PFSK-1 (cell line): ENCODE results near the gene ASCL2.

Source experiments
- FOXP2 ChIP-seq: optimal IDR thresholded peaks from 2 replicates; pipeline ENCODE3; 2011; ENCODE audit warnings: borderline replicate concordance, control low read depth, inconsistent platforms; ENCODE audit not compliant: insufficient read depth; ENCODE audit errors: extremely low read length, extremely low read depth
- POLR2AphosphoS5 ChIP-seq: IDR thresholded peaks from 2 replicates; pipeline ENCODE4 v1.6.1; 2012; ENCODE audit warnings: low read depth, mild to moderate bottlenecking, control low read depth, low read length, moderate library complexity
- REST ChIP-seq, 2 experiments: IDR thresholded peaks; 2 replicates each; pipeline versions ENCODE4 v1.6.1 to v1.8.0; 2011 to 2012; ENCODE audit warnings: low read depth in 2 of 2, low read length in 2 of 2, control low read depth in 1 of 2, inconsistent platforms in 1 of 2, mild to moderate bottlenecking in 1 of 2, moderate library complexity in 1 of 2; ENCODE audit not compliant: insufficient read depth in 1 of 2
- SIN3A ChIP-seq: IDR thresholded peaks from 2 replicates; pipeline ENCODE4 v1.6.1; 2012; ENCODE audit warnings: mild to moderate bottlenecking, low read length, moderate library complexity, borderline replicate concordance; ENCODE audit not compliant: insufficient read depth
- TAF1 ChIP-seq: IDR thresholded peaks from 2 replicates; pipeline ENCODE4 v1.6.1; 2012; ENCODE audit warnings: low read length, control low read depth, borderline replicate concordance; ENCODE audit not compliant: insufficient read depth

ASCL2 gene

GRCh38 chr11:2221591-2221990 is 48.8 kb downstream of the ASCL2 start:
- TF ChIP-seq POLR2AphosphoS5 (no peak), SIN3A (no peak), FOXP2 (no peak), TAF1 (no peak), REST (IDR thresholded peaks at IDR 0.05; ENCODE audit: insufficient read depth in 1 of 2, low read depth in 2 of 2, low read length in 2 of 2) (no peak)

GRCh38 chr11:2221024-2221423 is 49.4 kb downstream of the ASCL2 start:
- TF ChIP-seq SIN3A (no peak), REST (IDR thresholded peaks at IDR 0.05; ENCODE audit: insufficient read depth in 1 of 2, low read depth in 2 of 2, low read length in 2 of 2) (no peak), FOXP2 (no peak), TAF1 (no peak), POLR2AphosphoS5 (no peak)

DNA sequence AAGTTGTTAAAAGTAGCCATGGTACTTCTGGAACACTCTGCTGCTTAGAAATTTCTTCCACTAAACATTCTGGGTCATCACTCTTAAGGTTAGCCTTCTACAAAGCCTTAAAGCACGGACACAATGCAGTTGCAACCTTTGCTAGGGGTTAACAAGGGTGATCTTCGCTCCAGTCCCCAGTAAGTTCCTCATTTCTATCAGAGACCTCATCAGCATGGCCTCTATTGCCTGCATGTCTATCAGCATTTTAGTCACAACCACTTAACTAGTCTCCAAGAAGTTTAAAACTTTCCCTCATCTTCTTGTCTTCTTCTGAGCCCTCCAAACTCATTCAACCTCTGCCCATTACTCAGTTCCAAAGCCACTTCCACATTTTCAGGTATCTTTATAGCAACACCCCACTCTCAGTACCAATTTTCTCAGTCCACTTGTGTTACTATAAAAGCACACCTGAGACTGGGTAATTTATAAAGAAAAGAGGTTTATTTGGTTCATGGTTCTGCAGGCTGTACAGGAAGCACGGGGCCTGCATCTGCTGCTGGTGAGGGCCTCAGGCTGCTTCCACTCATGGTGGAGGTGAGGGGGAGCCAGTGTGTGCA is 50.1 kb downstream of the ASCL2 start:
- no peak for TF ChIP-seq FOXP2
- no peak for TF ChIP-seq POLR2AphosphoS5
- no peak for TF ChIP-seq TAF1
- TF ChIP-seq SIN3A = no peak

GRCh38 chr11:2219318-2220017 is 50.9 kb downstream of the ASCL2 start:
- TF ChIP-seq SIN3A = no peak
- no peak for TF ChIP-seq FOXP2
- no peak for TF ChIP-seq POLR2AphosphoS5
- TF ChIP-seq REST (IDR thresholded peaks at IDR 0.05; ENCODE audit: insufficient read depth in 1 of 2, low read depth in 2 of 2, low read length in 2 of 2) = no peak
- no peak for TF ChIP-seq TAF1
